Measurements from ENCODE around the gene TRAM2.

TRAM2 gene

GRCh38 chr6:52591832-52592231, 15.0 kb upstream of the TRAM2 start:
- WGBS: 70% methylated on average over 1 of the region's 1 CpG
- no peaks in the 10 kb centered on the region for H3K36me3 ChIP-seq (ENCODE audit: insufficient read depth, low read length)
- no peak overlapping the region for H3K9ac ChIP-seq (ENCODE audit: low read depth, low read length)
- H3K27ac ChIP-seq (ENCODE audit: low read depth, low read length): no peak overlapping the region
- H3K27me3 ChIP-seq (ENCODE audit: insufficient read depth, low read length): no peaks in the 10 kb centered on the region
- H3K9me3 ChIP-seq (ENCODE audit: insufficient read depth, low read depth, low read length): no peaks in the 10 kb centered on the region
- no peak overlapping the region for H3K4me3 ChIP-seq (ENCODE audit: low read length)
- peaks cover 30% of the 10 kb centered on the region for H3K4me1 ChIP-seq (ENCODE audit: insufficient read depth, low read length)

DNA sequence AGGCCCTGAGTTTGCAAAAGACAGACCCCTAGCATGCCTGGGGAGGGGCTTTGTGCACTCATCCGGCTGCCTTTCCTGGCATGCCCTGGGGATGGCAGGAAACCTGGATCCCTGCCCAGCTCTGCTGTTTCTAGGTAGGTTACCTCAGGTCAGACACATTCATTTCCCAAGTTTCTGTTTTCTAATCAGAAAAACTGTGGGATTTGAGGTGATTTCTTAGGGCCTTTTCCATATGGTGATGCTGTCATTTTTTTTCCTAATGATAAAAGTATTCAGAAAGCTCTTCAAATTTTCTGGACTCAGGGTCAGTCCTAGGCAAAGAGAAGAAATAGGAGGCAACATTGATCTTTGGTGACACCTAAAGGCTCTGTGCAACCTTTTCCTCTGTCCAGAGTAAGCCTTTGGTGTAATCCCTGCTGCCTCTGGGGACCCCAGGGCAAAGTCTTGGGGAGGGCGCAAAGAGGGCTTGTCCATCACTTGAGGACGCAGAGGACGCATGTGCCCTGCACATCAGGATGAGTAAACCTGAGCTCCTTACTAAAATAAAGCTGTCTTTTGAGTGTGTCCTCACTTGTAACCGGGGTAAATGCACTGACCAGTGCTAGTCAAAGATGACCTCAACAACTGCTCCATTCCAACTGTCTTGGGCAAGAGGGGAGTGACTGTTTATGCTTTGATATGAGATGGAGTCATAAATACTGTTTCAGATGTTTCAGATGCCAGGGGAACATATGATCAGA, 13.5 kb upstream of the TRAM2 start:
- Histone ChIP-seq H3K4me3 (ENCODE audit: low read length) (no peak overlapping the region), H3K9ac (ENCODE audit: low read depth, low read length) (no peak overlapping the region), H3K36me3 (ENCODE audit: insufficient read depth, low read length) (no peaks in the 10 kb centered on the region), H3K27me3 (ENCODE audit: insufficient read depth, low read length) (no peaks in the 10 kb centered on the region), H3K9me3 (ENCODE audit: insufficient read depth, low read depth, low read length) (no peaks in the 10 kb centered on the region), H3K4me1 (ENCODE audit: insufficient read depth, low read length) (peaks cover 24% of the 10 kb centered on the region), H3K27ac (ENCODE audit: low read depth, low read length) (no peak overlapping the region)
- 94% methylated on average over 5 of the region's 5 CpGs for WGBS

GRCh38 chr6:52588710-52589091, 11.8 kb upstream of the TRAM2 start:
- Histone ChIP-seq H3K27ac (ENCODE audit: low read depth, low read length) (peak overlapping the region; percentile 23; the same call in 1 of the 2 replicates), H3K9ac (ENCODE audit: low read depth, low read length) (no peak overlapping the region), H3K27me3 (ENCODE audit: insufficient read depth, low read length) (no peaks in the 10 kb centered on the region), H3K9me3 (ENCODE audit: insufficient read depth, low read depth, low read length) (no peaks in the 10 kb centered on the region), H3K36me3 (ENCODE audit: insufficient read depth, low read length) (no peaks in the 10 kb centered on the region), H3K4me3 (ENCODE audit: low read length) (no peak overlapping the region), H3K4me1 (ENCODE audit: insufficient read depth, low read length) (peaks cover 12% of the 10 kb centered on the region; the same call in 1 of the 2 replicates)
- WGBS: 77% methylated on average over 1 of the region's 1 CpG

DNA sequence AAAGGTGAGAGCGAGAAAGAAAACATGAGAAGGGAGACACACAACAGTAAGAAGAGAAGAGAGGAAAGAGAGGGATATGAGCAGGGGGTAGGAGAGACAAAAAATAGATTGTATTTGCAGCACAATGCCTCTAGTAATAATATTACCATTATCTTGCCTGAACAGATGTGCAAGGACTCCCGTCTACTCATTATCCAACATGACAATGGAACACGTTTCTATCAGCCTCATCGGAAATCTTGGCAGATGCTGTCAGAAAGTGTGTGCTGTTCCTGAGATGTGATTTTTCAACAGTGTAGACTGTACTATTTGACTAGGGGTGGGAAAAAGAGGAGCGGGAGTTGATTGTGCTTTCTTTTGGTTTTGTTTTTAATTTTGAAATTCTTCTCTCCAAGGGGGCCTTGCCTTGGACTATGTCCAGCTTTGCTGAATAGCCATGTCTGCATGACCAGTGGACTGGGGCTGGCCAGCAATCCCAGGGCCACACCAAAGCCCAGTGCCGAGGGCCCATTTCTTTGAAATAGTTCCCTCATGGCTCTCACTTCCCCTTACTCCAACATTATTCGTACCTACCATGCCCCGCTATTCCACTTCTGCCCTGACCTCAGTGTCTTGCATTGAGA, 11.3 kb upstream of the TRAM2 start:
- no peaks in the 10 kb centered on the region for H3K27me3 ChIP-seq (ENCODE audit: insufficient read depth, low read length)
- H3K27ac ChIP-seq (ENCODE audit: low read depth, low read length): 0 out of 2 replicates have a peak overlapping the region, but pooled peaks have one; percentile 23
- no peak overlapping the region for H3K4me3 ChIP-seq (ENCODE audit: low read length)
- H3K4me1 ChIP-seq (ENCODE audit: insufficient read depth, low read length): peaks cover 12% of the 10 kb centered on the region; the same call in 1 of the 2 replicates
- H3K9me3 ChIP-seq (ENCODE audit: insufficient read depth, low read depth, low read length): no peaks in the 10 kb centered on the region
- no peak overlapping the region for H3K9ac ChIP-seq (ENCODE audit: low read depth, low read length)
- H3K36me3 ChIP-seq (ENCODE audit: insufficient read depth, low read length): no peaks in the 10 kb centered on the region
- 93% methylated on average over 8 of the region's 8 CpGs for WGBS

DNA sequence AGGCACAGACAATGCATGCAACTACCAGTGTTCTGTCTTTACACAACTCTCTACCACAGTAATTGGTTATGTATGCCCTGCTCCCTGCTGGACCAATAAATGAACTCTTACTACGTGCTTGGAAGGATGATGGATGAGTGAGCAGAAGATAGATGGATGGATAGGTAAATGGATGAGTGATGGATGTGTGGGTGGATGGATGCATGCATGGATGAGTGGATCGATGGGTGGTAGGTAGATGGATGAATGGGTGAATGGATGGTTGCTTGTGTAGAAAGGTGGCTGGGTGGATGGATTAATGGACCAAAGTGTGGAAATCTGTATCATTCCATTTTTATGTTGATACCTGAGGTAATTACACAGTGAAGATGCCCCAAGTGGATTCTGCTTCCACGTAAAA, 10.1 kb upstream of the TRAM2 start:
- whole genome bisulfite sequencing: 89% methylated on average over 3 of the region's 3 CpGs
- Histone ChIP-seq H3K9me3 (ENCODE audit: insufficient read depth, low read depth, low read length) (no peaks in the 10 kb centered on the region), H3K27me3 (ENCODE audit: insufficient read depth, low read length) (no peaks in the 10 kb centered on the region), H3K27ac (ENCODE audit: low read depth, low read length) (no peak overlapping the region), H3K9ac (ENCODE audit: low read depth, low read length) (no peak overlapping the region), H3K36me3 (ENCODE audit: insufficient read depth, low read length) (no peaks in the 10 kb centered on the region), H3K4me1 (ENCODE audit: insufficient read depth, low read length) (peaks cover 12% of the 10 kb centered on the region; the same call in 1 of the 2 replicates), H3K4me3 (ENCODE audit: low read length) (no peak overlapping the region)

DNA sequence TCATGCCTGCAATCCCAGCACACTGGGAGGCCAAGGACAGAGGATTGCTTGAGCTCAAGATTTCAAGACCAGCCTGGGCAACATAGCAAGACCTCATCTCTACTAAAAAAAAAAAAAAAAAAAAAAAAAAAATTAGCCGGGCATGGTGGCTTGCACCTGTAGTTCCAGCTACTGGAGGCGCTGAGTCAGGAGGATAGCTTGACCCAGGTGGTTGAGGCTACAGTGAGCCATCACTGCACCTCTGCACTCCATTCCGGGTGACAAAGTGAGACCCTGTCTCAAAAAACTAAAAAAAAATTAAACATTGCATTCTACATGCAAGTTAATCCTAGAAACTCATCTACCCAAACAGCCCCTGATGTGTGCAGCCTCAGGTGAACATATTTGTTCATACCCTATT, 7.3 kb upstream of the TRAM2 start:
- Histone ChIP-seq H3K9me3 (ENCODE audit: insufficient read depth, low read depth, low read length) (no peaks in the 10 kb centered on the region), H3K27ac (ENCODE audit: low read depth, low read length) (no peak overlapping the region), H3K27me3 (ENCODE audit: insufficient read depth, low read length) (no peaks in the 10 kb centered on the region), H3K4me1 (ENCODE audit: insufficient read depth, low read length) (peaks cover 8% of the 10 kb centered on the region; the same call in 1 of the 2 replicates), H3K4me3 (ENCODE audit: low read length) (no peak overlapping the region), H3K36me3 (ENCODE audit: insufficient read depth, low read length) (no peaks in the 10 kb centered on the region), H3K9ac (ENCODE audit: low read depth, low read length) (no peak overlapping the region)
- 90% methylated on average over 3 of the region's 3 CpGs for WGBS

GRCh38 chr6:52582996-52583395, 6.1 kb upstream of the TRAM2 start:
- WGBS: 95% methylated on average over 6 of the region's 6 CpGs
- Histone ChIP-seq H3K27me3 (ENCODE audit: insufficient read depth, low read length) (no peaks in the 10 kb centered on the region), H3K4me3 (ENCODE audit: low read length) (no peak overlapping the region), H3K9me3 (ENCODE audit: insufficient read depth, low read depth, low read length) (no peaks in the 10 kb centered on the region), H3K4me1 (ENCODE audit: insufficient read depth, low read length) (no peaks in the 10 kb centered on the region), H3K9ac (ENCODE audit: low read depth, low read length) (no peak overlapping the region), H3K27ac (ENCODE audit: low read depth, low read length) (no peak overlapping the region), H3K36me3 (ENCODE audit: insufficient read depth, low read length) (no peaks in the 10 kb centered on the region)

- no peak overlapping the region for H3K9ac ChIP-seq (ENCODE audit: low read depth, low read length)
- no peak overlapping the region for H3K4me3 ChIP-seq (ENCODE audit: low read length)
- no peaks in the 10 kb centered on the region for H3K9me3 ChIP-seq (ENCODE audit: insufficient read depth, low read depth, low read length)
- no peaks in the 10 kb centered on the region for H3K27me3 ChIP-seq (ENCODE audit: insufficient read depth, low read length)
- H3K36me3 ChIP-seq (ENCODE audit: insufficient read depth, low read length): no peaks in the 10 kb centered on the region
- H3K27ac ChIP-seq (ENCODE audit: low read depth, low read length): no peak overlapping the region
- H3K4me1 ChIP-seq (ENCODE audit: insufficient read depth, low read length): no peaks in the 10 kb centered on the region; the same call in 1 of the 2 replicates
- WGBS: 99% methylated on average over 2 of the region's 3 CpGs
Measured at GRCh38 chr6:52582446-52582845, 5.6 kb upstream of the TRAM2 start.

- no peaks in the 10 kb centered on the region for H3K36me3 ChIP-seq (ENCODE audit: insufficient read depth, low read length)
- no peak overlapping the region for H3K9ac ChIP-seq (ENCODE audit: low read depth, low read length)
- no peaks in the 10 kb centered on the region for H3K27me3 ChIP-seq (ENCODE audit: insufficient read depth, low read length)
- no peak overlapping the region for H3K27ac ChIP-seq (ENCODE audit: low read depth, low read length)
- 92% methylated on average over 7 of the region's 7 CpGs for WGBS
- no peaks in the 10 kb centered on the region for H3K9me3 ChIP-seq (ENCODE audit: insufficient read depth, low read depth, low read length)
- H3K4me1 ChIP-seq (ENCODE audit: insufficient read depth, low read length): peaks cover 2% of the 10 kb centered on the region
- H3K4me3 ChIP-seq (ENCODE audit: low read length): no peak overlapping the region
Measured at GRCh38 chr6:52580905-52581304, 4.0 kb upstream of the TRAM2 start.

GRCh38 chr6:52579006-52579660, 2.3 kb upstream of the TRAM2 start:
- Histone ChIP-seq H3K9ac (ENCODE audit: low read depth, low read length) (no peak overlapping the region), H3K36me3 (ENCODE audit: insufficient read depth, low read length) (no peaks in the 10 kb centered on the region), H3K4me3 (ENCODE audit: low read length) (no peak overlapping the region), H3K27ac (ENCODE audit: low read depth, low read length) (no peak overlapping the region), H3K9me3 (ENCODE audit: insufficient read depth, low read depth, low read length) (no peaks in the 10 kb centered on the region), H3K4me1 (ENCODE audit: insufficient read depth, low read length) (peaks cover 19% of the 10 kb centered on the region), H3K27me3 (ENCODE audit: insufficient read depth, low read length) (no peaks in the 10 kb centered on the region)
- WGBS: 93% methylated on average over 6 of the region's 6 CpGs

DNA sequence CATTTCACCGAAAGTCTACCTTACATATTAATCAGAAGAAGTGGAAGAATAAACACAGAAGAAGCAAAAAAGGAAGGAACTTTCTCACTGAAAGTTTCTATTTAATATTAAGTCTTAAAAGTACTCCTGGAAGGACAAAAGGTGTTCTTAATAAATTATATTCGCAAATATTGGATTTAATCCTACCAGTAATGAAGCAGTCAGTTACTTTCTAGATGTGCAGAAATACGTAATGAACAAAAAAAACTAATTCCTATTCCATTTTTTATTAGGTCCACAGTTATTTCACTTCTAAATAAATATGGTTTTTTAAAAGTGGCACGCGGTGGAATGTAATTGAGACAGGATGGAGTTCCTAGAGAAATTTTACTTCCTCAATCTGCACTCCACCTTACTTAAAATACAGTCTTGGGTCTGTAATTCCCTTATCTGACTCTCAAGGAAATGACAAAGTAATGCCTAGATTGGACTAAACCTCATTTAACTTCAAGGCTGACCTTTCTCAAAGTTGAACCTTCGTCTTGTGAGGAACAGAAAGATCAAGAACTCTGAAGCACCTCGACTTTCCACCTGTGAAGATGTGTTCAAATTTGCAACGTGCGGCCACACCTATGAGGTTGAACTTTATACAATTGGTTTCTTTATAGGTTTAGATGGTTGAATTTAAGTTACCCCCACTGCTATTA, 1.1 kb upstream of the TRAM2 start:
- H3K4me1 ChIP-seq (ENCODE audit: insufficient read depth, low read length): peaks cover 32% of the 10 kb centered on the region
- no peaks in the 10 kb centered on the region for H3K36me3 ChIP-seq (ENCODE audit: insufficient read depth, low read length)
- no peaks in the 10 kb centered on the region for H3K9me3 ChIP-seq (ENCODE audit: insufficient read depth, low read depth, low read length)
- H3K9ac ChIP-seq (ENCODE audit: low read depth, low read length): peak overlapping the region; percentile 92
- peak overlapping the region; percentile 95 for H3K27ac ChIP-seq (ENCODE audit: low read depth, low read length)
- no peaks in the 10 kb centered on the region for H3K27me3 ChIP-seq (ENCODE audit: insufficient read depth, low read length)
- 95% methylated on average over 4 of the region's 9 CpGs for WGBS
- peak overlapping the region; percentile 77 for H3K4me3 ChIP-seq (ENCODE audit: low read length)

Measured in HUES64 (cell line).